ENCODE results near the gene JTB. TPM values are rescaled to one million over a fixed set of nuclear protein-coding genes. Genes with fewer than 3 reads are reported as not detected.

The JTB gene
- polyA plus RNA-seq, 4 donors, result 106 to 122 (median 113) TPM

- no peak for DNase-seq (ENCODE audit: low read depth in 4 of 4, low spot score in 3 of 4)
These were observed 20.3 kb downstream of the JTB start for GRCh38 chr1:153956997-153957715.

GRCh38 chr1:153954826-153955225 lies 22.6 kb downstream of the JTB start:
- DNase-seq (ENCODE audit: low read depth in 4 of 4, low spot score in 3 of 4), result no peak

GRCh38 chr1:153953859-153954365 lies 23.6 kb downstream of the JTB start:
- no peak for DNase-seq (ENCODE audit: low read depth in 4 of 4, low spot score in 3 of 4)

GRCh38 chr1:153951801-153952200 lies 25.7 kb downstream of the JTB start:
- no peak for DNase-seq (ENCODE audit: low read depth in 4 of 4, low spot score in 3 of 4)

- no peak for DNase-seq (ENCODE audit: low read depth in 4 of 4, low spot score in 3 of 4)
These were observed 26.3 kb downstream of the JTB start for GRCh38 chr1:153951183-153951582.

GRCh38 chr1:153946622-153947241 lies 30.7 kb downstream of the JTB start, which contains the start of gene DENND4B:
Gene DENND4B, minus strand, starts transcription at chr1:153946718. Its CDS starts 2,344 bp downstream, at chr1:153944374.
- peak in 1 of 4 donors; percentile 65 for DNase-seq (ENCODE audit: low read depth in 4 of 4, low spot score in 3 of 4)

GRCh38 chr1:153945795-153946621 lies 31.5 kb downstream of the JTB start:
- DNase-seq (ENCODE audit: low read depth in 4 of 4, low spot score in 3 of 4), result peak in 1 of 4 donors; percentile 44

GRCh38 chr1:153945131-153945794 lies 32.2 kb downstream of the JTB start:
- no peak for DNase-seq (ENCODE audit: low read depth in 4 of 4, low spot score in 3 of 4)

- no peak for DNase-seq (ENCODE audit: low read depth in 4 of 4, low spot score in 3 of 4)
These were observed 32.7 kb downstream of the JTB start for GRCh38 chr1:153944827-153945117.

- no peak for DNase-seq (ENCODE audit: low read depth in 4 of 4, low spot score in 3 of 4)
These were observed 33.3 kb downstream of the JTB start for GRCh38 chr1:153944005-153944826.

GRCh38 chr1:153942766-153943549 lies 34.5 kb downstream of the JTB start:
- DNase-seq (ENCODE audit: low read depth in 4 of 4, low spot score in 3 of 4), result no peak

- no peak for DNase-seq (ENCODE audit: low read depth in 4 of 4, low spot score in 3 of 4)
These were observed 35.4 kb downstream of the JTB start for GRCh38 chr1:153941826-153942725.

- no peak for DNase-seq (ENCODE audit: low read depth in 4 of 4, low spot score in 3 of 4)
These were observed 36.7 kb downstream of the JTB start for GRCh38 chr1:153940756-153941155.

- DNase-seq (ENCODE audit: low read depth in 4 of 4, low spot score in 3 of 4), result no peak
These were observed 38.0 kb downstream of the JTB start for GRCh38 chr1:153939476-153939875.

GRCh38 chr1:153938996-153939395 lies 38.5 kb downstream of the JTB start:
- no peak for DNase-seq (ENCODE audit: low read depth in 4 of 4, low spot score in 3 of 4)

GRCh38 chr1:153937331-153937730 lies 40.1 kb downstream of the JTB start:
- DNase-seq (ENCODE audit: low read depth in 4 of 4, low spot score in 3 of 4), result no peak

- no peak for DNase-seq (ENCODE audit: low read depth in 4 of 4, low spot score in 3 of 4)
These were observed 41.3 kb downstream of the JTB start for GRCh38 chr1:153936011-153936802.

All from right renal pelvis (tissue), 4 donors.